PC-3 (cell line): ENCODE results near the gene CPLX4.

Source experiments
- CTCF ChIP-seq: fragments of 300-600 bp; sonication (generic); conservative IDR thresholded peaks from 2 replicates; pipeline ENCODE4 v1.5.1; 2017; ENCODE audit warnings: antibody characterized with exemption, low read depth, mild to moderate bottlenecking, low read length
- EZH2 ChIP-seq: fragments of 300-600 bp; sonication (generic); IDR thresholded peaks from one replicate; pipeline ENCODE4 v1.6.1; 2017; ENCODE audit warnings: antibody characterized with exemption, mild to moderate bottlenecking, low read length; ENCODE audit not compliant: unreplicated experiment
- EZH2phosphoT487 ChIP-seq: fragments of 300-600 bp; sonication (generic); IDR thresholded peaks from 2 replicates; pipeline ENCODE4 v1.6.1; 2018; ENCODE audit warnings: mild to moderate bottlenecking, antibody characterized with exemption, low read length, borderline replicate concordance

- no peak for TF ChIP-seq EZH2phosphoT487
- no peak for TF ChIP-seq EZH2
- no peak for TF ChIP-seq CTCF
These were observed 39.3 kb downstream of the CPLX4 start for GRCh38 chr18:59279193-59279592.
